HG03439 (cell line): ENCODE measurements around the gene PIGT.
"Not testable (repeated sequence)": the region's sequence is repeated elsewhere in the genome, so short reads cannot be mapped to it uniquely, and the experiment has no call there.

Source experiments
- ATAC-seq: cut with Tn5 transposase; IDR thresholded peaks from one replicate; pipeline ENCODE4 v1.9.1; 2021; ENCODE audit warnings: mild to moderate bottlenecking, moderate library complexity; ENCODE audit not compliant: unreplicated experiment

Gene PIGT

GRCh38 chr20:45462711-45463509 lies 47.0 kb downstream of the PIGT start:
- no peak for ATAC-seq

GRCh38 chr20:45463709-45464108 lies 47.8 kb downstream of the PIGT start:
- ATAC-seq = no peak

- no peak for ATAC-seq
Observed at GRCh38 chr20:45465491-45466266, 49.7 kb downstream of the PIGT start.

GRCh38 chr20:45467172-45467571 lies 51.2 kb downstream of the PIGT start:
- ATAC-seq = no peak

- no peak for ATAC-seq
Observed at GRCh38 chr20:45467861-45468260, 51.9 kb downstream of the PIGT start.

GRCh38 chr20:45469336-45470261 lies 53.7 kb downstream of the PIGT start, which contains the start of gene WFDC2:
Gene WFDC2, plus strand, starts transcription at chr20:45469753. Its CDS starts 29 bp downstream, at chr20:45469782.
- ATAC-seq = no peak

- ATAC-seq = no peak
Observed at GRCh38 chr20:45470262-45470931, 54.5 kb downstream of the PIGT start.

GRCh38 chr20:45470937-45471336 lies 55.0 kb downstream of the PIGT start:
- ATAC-seq = no peak

GRCh38 chr20:45472286-45472685 lies 56.3 kb downstream of the PIGT start:
- not testable (repeated sequence) for ATAC-seq
